Right atrium auricular region (tissue), 2 donors: ENCODE data around the gene NCL. TPM values are rescaled to one million over a fixed set of nuclear protein-coding genes. Genes with fewer than 3 reads are reported as not detected.

Experiments
- DNase-seq: peaks from one replicate; pipeline ENCODE4 v3.0.0-alpha.2; 2019; ENCODE audit warnings: low spot score
- H3K27ac ChIP-seq, 2 donors: fragments of 200-600 bp; sonication (generic); 1 replicate in 1 of 2; 2 replicates in 1 of 2; pipeline ENCODE4 v1.5.1; 2016 to 2019
- H3K27me3 ChIP-seq, 2 donors: fragments of 200-600 bp; sonication (generic); one replicate each; pipeline versions ENCODE4 v1.5.1 to v1.6.0; 2017 to 2019
- H3K36me3 ChIP-seq: fragments of 200-600 bp; sonication (generic); one replicate; pipeline ENCODE4 v1.5.1; 2016
- H3K4me1 ChIP-seq, 2 donors: fragments of 200-600 bp; sonication (generic); one replicate each; pipeline versions ENCODE4 v1.5.1 to v1.6.0; 2017 to 2019
- H3K4me3 ChIP-seq, 2 donors: fragments of 200-600 bp; sonication (generic); 1 replicate in 1 of 2; 2 replicates in 1 of 2; pipeline ENCODE4 v1.5.1; 2017 to 2019; ENCODE audit warnings: mild to moderate bottlenecking in 1 of 2, moderate library complexity in 1 of 2
- H3K9me3 ChIP-seq, 2 donors: fragments of 200-600 bp; sonication (generic); one replicate each; pipeline ENCODE4 v1.5.1; 2019
- total RNA-seq, 2 donors: library from RNA; depleted of rRNA; stranded (reverse); fragments of >200 nt; gene quantifications; one replicate each; pipeline ENCODE4 v1.1.0, GENCODE V29; 2016
- TF ChIP-seq, protein P1 (sequence below), 2 donors: fragments of 200-600 bp; sonication (generic); IDR thresholded peaks; one replicate each; pipeline ENCODE4 v1.5.1; 2019; ENCODE audit warnings: antibody characterized with exemption in 2 of 2

Gene NCL
- total RNA-seq, 2 donors from 2014 or later: 73.5 to 85.8 TPM

DNA sequence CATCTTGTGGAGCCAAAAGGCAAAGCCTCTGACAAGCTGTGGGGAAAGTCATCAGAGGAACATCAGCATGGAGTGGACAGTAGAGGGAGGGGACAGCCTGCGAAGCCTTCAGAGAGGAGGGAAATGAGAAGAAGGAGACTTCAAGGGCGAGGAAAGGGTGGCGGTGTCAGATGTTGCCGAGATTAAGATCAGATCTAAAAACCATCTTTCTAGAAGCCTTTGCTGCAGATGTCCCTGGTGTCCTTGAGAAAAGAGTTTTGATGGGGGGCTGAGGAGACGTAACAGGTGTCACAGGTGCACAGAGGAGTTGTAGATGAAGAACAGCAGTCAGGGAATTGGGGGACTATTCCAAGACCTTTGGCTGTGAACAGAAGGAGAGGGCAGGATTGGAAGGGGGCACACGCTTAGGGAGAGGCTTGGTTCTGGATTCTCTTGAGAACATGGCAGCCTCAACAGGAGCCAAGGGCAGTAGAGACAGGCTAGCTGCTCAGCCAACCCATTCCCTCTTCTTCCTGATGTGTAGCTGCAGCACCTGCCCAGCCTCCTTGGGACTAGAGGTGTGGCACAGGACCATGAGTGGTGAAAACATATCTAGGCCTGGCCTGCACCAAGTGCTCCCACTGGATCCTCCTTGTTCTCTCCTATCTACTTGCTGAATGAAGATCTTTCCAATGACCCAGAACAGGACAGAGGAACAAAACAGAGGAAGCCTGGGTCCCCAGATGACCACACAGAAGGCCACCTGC, 22.7 kb upstream of the NCL start:
- TF ChIP-seq, protein P1, sequence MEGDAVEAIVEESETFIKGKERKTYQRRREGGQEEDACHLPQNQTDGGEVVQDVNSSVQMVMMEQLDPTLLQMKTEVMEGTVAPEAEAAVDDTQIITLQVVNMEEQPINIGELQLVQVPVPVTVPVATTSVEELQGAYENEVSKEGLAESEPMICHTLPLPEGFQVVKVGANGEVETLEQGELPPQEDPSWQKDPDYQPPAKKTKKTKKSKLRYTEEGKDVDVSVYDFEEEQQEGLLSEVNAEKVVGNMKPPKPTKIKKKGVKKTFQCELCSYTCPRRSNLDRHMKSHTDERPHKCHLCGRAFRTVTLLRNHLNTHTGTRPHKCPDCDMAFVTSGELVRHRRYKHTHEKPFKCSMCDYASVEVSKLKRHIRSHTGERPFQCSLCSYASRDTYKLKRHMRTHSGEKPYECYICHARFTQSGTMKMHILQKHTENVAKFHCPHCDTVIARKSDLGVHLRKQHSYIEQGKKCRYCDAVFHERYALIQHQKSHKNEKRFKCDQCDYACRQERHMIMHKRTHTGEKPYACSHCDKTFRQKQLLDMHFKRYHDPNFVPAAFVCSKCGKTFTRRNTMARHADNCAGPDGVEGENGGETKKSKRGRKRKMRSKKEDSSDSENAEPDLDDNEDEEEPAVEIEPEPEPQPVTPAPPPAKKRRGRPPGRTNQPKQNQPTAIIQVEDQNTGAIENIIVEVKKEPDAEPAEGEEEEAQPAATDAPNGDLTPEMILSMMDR (IDR thresholded peaks at IDR 0.05): no peak
- Histone ChIP-seq H3K27ac (no peak overlapping the region), H3K4me1 (peaks cover 0 to 12% of the 10 kb centered on the region in 2 donors), H3K36me3 (no peaks in the 10 kb centered on the region), H3K9me3 (no peaks in the 10 kb centered on the region), H3K4me3 (no peak overlapping the region), H3K27me3 (no peaks in the 10 kb centered on the region)
- no peak for DNase-seq

DNA sequence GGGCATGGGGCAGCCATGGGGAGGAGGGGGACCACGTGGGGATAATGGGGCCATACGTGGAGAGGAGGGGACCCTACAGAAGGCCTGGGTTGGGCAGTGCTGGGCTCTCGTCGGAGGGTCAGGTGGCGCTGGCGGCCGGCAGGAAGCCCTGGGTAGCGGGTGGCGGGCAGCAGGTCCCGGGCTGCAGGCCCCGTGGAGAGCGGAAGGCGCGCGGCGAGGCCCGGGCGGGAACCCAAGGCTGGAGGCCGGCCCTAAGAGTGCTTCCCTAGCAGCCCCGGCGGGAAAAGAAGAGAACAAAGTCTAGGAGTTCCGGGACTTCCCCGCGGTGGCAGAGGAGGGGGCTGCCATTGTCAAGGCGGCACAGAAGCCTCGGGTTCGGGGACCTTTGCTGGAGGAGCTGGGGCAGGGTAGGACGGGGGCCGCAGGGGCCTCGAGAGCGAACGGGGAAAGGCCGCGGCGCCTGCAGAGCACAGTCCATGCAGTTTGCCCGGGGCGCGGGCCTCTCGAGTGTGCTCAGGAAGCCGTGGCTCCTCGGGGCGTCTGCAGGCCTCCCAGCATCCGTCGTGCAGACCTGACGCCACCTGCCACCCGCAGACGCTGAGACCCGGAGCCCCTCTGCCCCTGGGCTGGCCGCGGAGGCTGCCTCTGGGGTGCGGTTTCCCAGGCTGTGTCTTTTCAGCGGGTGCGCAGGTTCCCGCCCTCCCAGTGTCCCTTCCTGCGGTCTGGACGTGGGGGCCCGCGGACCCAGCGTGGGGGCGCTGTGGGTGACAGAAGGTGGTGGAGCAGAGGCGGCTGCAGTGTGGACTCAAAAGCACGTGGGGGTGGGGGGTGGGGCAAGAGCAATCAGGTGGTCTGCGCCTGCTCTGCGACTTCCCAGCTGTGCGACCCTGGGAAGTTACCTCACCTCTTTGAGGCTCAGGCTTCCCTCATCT, 19.4 kb upstream of the NCL start:
- Histone ChIP-seq H3K9me3 (no peaks in the 10 kb centered on the region), H3K36me3 (no peaks in the 10 kb centered on the region), H3K27me3 (no peaks in the 10 kb centered on the region), H3K4me3 (peak overlapping the region; percentile 36 to 54), H3K27ac (peak overlapping the region; percentile 75 to 78), H3K4me1 (peaks cover 0 to 18% of the 10 kb centered on the region in 2 donors)
- DNase-seq: no peak
- TF ChIP-seq, protein P1 (IDR thresholded peaks at IDR 0.05): no peak

DNA sequence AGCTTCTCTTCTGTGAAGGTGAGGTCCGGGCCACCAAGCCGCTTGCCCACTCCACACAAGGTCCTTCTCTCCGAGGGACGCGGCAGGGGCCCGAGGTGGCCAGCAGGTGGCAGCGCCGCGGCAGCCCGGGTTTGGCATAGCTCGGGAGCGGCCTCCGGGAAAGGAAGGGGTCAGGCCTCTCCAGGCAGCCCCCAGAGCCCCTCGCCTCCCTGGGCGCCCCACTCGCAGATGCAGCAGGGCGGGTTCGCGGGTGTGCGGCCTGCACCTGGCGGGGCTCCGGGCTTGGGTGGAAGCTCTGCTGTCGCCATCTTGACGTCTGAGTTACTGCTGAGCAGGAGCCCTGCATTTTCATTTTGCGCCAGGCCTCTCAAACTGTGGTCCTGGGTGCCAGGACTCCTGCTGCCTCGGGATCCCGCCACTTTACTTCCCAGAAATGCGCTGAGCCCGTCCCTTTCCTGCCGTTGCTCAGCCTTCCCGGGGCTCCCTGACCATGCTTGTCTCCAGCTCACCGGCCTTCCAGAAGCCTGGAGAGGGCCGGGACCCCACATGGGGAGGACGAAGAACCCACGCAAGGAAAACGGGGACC, 18.6 kb upstream of the NCL start:
- Histone ChIP-seq H3K27me3 (no peaks in the 10 kb centered on the region), H3K27ac (peak overlapping the region; percentile 75 to 78), H3K9me3 (no peaks in the 10 kb centered on the region), H3K4me1 (peaks cover 0 to 18% of the 10 kb centered on the region in 2 donors), H3K36me3 (no peaks in the 10 kb centered on the region), H3K4me3 (peak overlapping the region; percentile 36 to 54)
- DNase-seq: peak; percentile 82
- TF ChIP-seq, protein P1 (IDR thresholded peaks at IDR 0.05): peak; percentile 92 to 94

DNA sequence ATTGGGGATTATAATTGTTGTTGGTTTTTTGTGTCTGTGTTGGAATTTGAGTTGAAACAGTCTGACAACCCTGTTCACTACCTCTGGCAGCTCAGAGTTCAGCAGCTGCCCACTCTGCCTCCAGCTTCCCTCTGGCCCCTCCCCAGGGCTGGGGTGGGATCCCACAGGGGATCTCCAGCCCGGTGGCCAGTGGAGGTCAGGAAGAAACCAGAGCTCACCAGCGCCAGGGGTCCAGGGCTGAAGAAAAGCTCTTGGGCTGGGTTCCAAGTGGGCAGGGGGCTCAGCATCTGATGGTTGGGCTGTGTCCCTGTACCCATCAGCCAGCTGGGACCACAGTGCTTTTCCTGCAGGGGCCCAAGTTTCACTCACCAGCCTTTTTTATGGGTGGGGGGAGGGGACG, 16.5 kb upstream of the NCL start:
- Histone ChIP-seq H3K27ac (no peak overlapping the region), H3K4me3 (no peak overlapping the region), H3K27me3 (no peaks in the 10 kb centered on the region), H3K36me3 (no peaks in the 10 kb centered on the region), H3K4me1 (peaks cover 0 to 18% of the 10 kb centered on the region in 2 donors), H3K9me3 (no peaks in the 10 kb centered on the region)
- TF ChIP-seq, protein P1 (IDR thresholded peaks at IDR 0.05): no peak
- DNase-seq: no peak

DNA sequence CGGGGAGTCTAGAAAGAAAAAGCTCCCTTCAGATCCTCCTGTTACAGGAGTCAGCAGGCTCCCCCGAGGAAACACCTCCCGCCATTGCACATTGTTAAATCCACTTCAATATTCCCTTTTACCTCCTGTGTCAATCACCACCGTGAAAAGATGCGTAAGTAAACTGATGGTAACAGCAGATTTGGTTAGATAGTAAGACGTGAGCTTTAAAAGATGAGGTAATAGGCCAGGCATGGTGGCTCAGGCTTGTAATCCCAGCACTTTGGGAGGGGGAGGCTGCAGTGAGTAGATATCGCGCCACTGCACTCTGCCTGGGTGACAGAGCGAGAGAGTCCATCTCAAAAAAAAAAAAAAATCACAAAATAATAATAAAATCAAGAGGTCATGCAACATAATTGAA, 15.2 kb upstream of the NCL start:
- H3K27ac ChIP-seq: no peak overlapping the region
- H3K27me3 ChIP-seq: no peaks in the 10 kb centered on the region
- no peaks in the 10 kb centered on the region for H3K36me3 ChIP-seq
- no peaks in the 10 kb centered on the region for H3K9me3 ChIP-seq
- H3K4me3 ChIP-seq: no peak overlapping the region
- no peak for DNase-seq
- TF ChIP-seq, protein P1 (IDR thresholded peaks at IDR 0.05): no peak
- H3K4me1 ChIP-seq: peaks cover 0 to 18% of the 10 kb centered on the region in 2 donors
